ENCODE data around the gene MYBL2. TPM values are rescaled to one million over a fixed set of nuclear protein-coding genes. Genes with fewer than 3 reads are reported as not detected.

The MYBL2 gene
- total RNA-seq, 8 experiments from 2014 or later, result 1.1 to 47.3 (median 1.5) TPM; not detected in 1

DNA sequence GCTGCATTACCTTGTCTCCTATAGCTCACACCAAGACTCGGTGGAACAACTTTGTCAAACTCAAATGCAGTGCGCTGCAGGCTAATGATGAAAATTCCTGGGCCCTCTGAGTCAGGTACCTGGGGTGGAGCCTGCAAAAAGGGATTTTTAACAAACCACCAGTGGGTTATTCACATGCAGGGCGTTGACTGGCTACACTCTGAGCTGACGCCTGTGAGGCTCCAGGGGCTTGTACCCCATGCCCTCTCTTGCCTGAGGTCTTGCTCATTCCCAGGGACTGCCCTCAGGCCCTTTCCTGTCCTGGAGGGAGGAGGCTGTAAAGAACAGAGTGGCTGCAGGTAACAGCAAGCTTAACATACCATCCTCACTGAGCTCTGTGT lies 50.7 kb downstream of the MYBL2 start:
- no peak overlapping the region for H3K4me3 ChIP-seq
- in situ Hi-C loops (cut with MboI; ENCODE audit: low pct_unique_long_range_greater_than_20kb in 2 of 9, low sequenced_read_pairs in 9 of 9, unreplicated experiment in 9 of 9), result no loop called here
- H3K4me1 ChIP-seq (replicated peaks in 1 of 2), result peaks cover 0 to 10% of the 10 kb centered on the region in 2 donors
- H3K27ac ChIP-seq, result no peak overlapping the region
- ATAC-seq (replicated peaks in 6 of 8), result peak in 2 of 8 experiments; percentile 70 to 77
- 0 to 83% (median 80%) methylated on average over 1 to 2 of the region's 4 CpGs; no CpG with 5 or more reads in 5 of the 10 experiments for WGBS, 10 experiments

DNA sequence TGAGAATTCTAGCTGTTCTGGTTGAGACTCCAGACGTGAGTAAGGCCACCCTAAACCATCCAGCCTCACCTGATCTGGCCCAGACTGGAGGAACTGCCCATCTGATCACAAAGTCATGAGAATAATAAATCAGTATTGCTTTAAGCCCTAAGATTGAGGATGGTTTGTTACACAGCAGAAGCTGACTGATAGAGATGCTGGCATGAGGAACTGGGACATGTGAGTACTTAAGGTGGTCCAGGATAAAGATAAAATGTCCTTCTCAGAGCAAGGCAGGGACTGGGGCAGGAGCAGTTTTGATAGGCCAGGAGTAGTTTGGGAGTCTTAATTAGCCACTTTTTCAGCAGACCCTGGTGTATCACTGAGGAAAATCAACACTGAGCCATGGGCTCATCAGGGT lies 53.1 kb downstream of the MYBL2 start:
- Histone ChIP-seq H3K27ac (no peak overlapping the region), H3K4me1 (replicated peaks in 1 of 2) (peaks cover 0 to 10% of the 10 kb centered on the region in 2 donors), H3K4me3 (no peak overlapping the region)
- no peak for ATAC-seq (replicated peaks in 6 of 8)
- in situ Hi-C loops (cut with MboI; ENCODE audit: low pct_unique_long_range_greater_than_20kb in 2 of 9, low sequenced_read_pairs in 9 of 9, unreplicated experiment in 9 of 9), result no loop called here
- 63% methylated on average over 1 of the region's 1 CpG; no CpG with 5 or more reads in 9 of the 10 experiments for WGBS, 10 experiments

DNA sequence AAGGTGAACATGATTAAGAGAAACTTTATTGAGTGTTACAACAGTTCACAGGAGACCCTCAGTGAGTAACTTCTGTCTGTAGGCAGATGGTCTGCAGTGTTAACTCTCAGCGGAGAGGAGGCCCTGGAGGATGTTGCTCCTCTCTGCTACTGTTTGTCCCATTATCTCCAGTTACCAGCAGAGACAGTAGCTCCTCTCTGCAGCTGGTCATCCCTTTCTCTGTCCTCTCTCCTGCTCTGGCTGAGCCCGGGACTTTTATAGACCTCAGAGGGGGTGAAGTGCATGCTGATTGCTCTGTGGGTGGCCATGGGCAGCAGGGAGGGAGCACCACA lies 54.1 kb downstream of the MYBL2 start:
- Histone ChIP-seq H3K4me3 (no peak overlapping the region), H3K4me1 (replicated peaks in 1 of 2) (peaks cover 0 to 10% of the 10 kb centered on the region in 2 donors), H3K27ac (no peak overlapping the region)
- ATAC-seq (replicated peaks in 6 of 8), result peak in 2 of 8 experiments; percentile 50 to 77
- WGBS, 10 experiments, result 0 to 20% (median 0%) methylated on average over 1 of the region's 2 CpGs; no CpG with 5 or more reads in 5 of the 10 experiments
- in situ Hi-C loops (cut with MboI; ENCODE audit: low pct_unique_long_range_greater_than_20kb in 2 of 9, low sequenced_read_pairs in 9 of 9, unreplicated experiment in 9 of 9), result no loop called here

DNA sequence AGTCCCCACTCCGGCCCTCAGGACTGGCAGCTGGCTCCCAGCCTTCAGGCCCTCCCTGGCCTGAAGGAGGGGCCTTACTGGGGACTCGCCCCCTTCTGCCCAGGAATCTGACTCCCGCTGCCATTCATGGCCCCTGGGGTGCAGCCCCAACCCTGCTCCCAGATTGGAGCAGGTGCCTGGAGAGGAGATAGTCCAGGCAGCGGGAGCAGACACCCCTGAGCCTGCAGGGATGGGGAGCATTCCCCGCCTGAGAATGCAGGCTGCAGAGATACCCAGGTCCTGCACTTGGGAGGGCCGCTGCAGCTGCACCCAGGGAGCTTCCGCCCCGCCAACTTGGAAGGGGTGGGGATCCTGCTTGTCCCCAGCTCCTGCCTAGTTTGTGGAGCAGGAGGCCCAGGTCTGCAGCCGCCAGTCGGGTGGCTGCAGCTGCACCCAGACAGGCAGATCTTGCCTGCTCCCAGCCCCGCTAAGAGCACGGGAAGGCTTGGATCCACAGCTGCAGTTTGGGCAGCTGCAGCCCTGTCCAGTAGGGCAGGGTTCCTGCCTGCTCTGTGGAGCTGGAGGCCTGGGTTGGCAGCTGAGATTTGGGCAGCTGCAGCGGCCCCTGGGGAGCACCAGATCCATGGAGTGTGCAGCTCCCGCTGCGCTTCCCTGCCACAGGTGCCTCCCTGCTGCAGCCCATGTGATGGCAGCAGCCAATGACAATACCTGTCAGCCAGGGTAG lies 54.7 kb downstream of the MYBL2 start:
- H3K4me1 ChIP-seq (replicated peaks in 1 of 2), result peaks cover 0 to 10% of the 10 kb centered on the region in 2 donors
- no peak overlapping the region for H3K4me3 ChIP-seq
- ATAC-seq (replicated peaks in 6 of 8), result peak in 7 of 8 experiments; percentile 19 to 91 (median 65)
- 50 to 100% (median 60%) methylated on average over 1 to 5 of the region's 15 CpGs; no CpG with 5 or more reads in 5 of the 10 experiments for WGBS, 10 experiments
- no peak overlapping the region for H3K27ac ChIP-seq
- in situ Hi-C loops (cut with MboI; ENCODE audit: low pct_unique_long_range_greater_than_20kb in 2 of 9, low sequenced_read_pairs in 9 of 9, unreplicated experiment in 9 of 9), result no loop called here

DNA sequence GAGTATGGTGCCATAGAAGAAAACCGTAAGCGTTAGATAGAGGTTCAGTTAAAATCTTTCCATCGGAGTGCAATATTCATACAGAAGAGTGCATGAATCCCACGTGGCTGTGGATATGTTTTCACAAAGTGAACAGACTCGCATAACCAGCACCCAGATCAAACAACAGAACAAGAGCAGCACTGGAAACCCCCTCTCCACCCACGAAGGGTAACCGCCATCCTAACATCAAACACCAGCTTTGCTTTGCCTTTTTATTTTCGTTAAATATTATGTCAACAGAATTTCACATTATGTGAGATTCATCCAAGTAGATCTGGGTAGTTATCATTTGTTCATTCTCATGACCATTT lies 55.2 kb downstream of the MYBL2 start:
- Histone ChIP-seq H3K27ac (no peak overlapping the region), H3K4me3 (no peak overlapping the region), H3K4me1 (replicated peaks in 1 of 2) (peaks cover 0 to 10% of the 10 kb centered on the region in 2 donors)
- 53 to 98% (median 84%) methylated on average over 2 to 6 of the region's 8 CpGs; no CpG with 5 or more reads in 1 of the 10 experiments for WGBS, 10 experiments
- ATAC-seq (replicated peaks in 6 of 8), result no peak
- in situ Hi-C loops (cut with MboI; ENCODE audit: low pct_unique_long_range_greater_than_20kb in 2 of 9, low sequenced_read_pairs in 9 of 9, unreplicated experiment in 9 of 9), result no loop called here

DNA sequence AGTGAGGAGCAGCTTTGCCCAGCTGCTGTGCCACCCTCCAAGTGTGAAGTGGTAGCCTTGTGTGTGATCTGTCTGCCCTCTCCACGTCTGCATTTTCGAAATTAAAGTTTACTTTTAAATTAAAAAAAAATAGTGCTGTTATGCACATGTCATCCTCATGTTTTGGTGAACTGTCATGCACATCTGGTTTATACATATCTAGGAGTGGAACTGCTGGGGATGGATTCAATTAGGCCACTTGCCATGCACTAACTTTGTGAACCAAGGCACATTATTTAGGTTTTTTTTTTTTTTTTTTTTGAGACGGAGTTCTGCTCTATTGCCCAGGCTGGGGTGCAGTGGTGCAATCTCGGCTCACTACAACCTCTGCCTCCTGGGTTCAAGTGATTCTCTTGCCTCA lies 56.3 kb downstream of the MYBL2 start:
- WGBS, 10 experiments, result 0 to 100% (median 83%) methylated on average over 1 to 3 of the region's 4 CpGs; no CpG with 5 or more reads in 6 of the 10 experiments
- peak in 3 of 8 experiments; percentile 28 to 55 (median 32) for ATAC-seq (replicated peaks in 6 of 8)
- H3K27ac ChIP-seq, result no peak overlapping the region
- no peak overlapping the region for H3K4me3 ChIP-seq
- in situ Hi-C loops (cut with MboI; ENCODE audit: low pct_unique_long_range_greater_than_20kb in 2 of 9, low sequenced_read_pairs in 9 of 9, unreplicated experiment in 9 of 9), result no loop called here
- H3K4me1 ChIP-seq (replicated peaks in 1 of 2), result peaks cover 0 to 10% of the 10 kb centered on the region in 2 donors

DNA sequence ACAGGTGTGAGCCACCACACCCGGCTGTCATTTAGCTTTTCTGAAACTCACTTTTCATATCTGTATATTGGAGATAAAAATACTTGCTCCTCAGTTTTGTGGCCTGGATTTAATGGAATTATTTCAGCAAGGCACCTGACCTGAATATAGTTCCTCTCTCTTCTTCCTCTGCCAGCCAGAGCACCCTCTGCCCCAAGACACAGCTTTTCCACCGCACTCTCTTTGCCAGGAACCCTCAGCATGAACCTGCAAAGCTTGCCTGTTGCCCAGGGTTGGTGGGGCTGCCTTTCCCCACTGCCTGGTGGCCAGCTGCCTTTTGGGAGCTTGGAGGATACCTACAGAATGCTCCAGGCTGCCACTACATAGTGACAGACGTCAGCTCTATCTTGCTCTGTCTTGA lies 56.8 kb downstream of the MYBL2 start:
- in situ Hi-C loops (cut with MboI; ENCODE audit: low pct_unique_long_range_greater_than_20kb in 2 of 9, low sequenced_read_pairs in 9 of 9, unreplicated experiment in 9 of 9), result no loop called here
- ATAC-seq (replicated peaks in 6 of 8), result no peak
- 40 to 100% (median 100%) methylated on average over 1 to 3 of the region's 3 CpGs; no CpG with 5 or more reads in 4 of the 10 experiments for WGBS, 10 experiments

DNA sequence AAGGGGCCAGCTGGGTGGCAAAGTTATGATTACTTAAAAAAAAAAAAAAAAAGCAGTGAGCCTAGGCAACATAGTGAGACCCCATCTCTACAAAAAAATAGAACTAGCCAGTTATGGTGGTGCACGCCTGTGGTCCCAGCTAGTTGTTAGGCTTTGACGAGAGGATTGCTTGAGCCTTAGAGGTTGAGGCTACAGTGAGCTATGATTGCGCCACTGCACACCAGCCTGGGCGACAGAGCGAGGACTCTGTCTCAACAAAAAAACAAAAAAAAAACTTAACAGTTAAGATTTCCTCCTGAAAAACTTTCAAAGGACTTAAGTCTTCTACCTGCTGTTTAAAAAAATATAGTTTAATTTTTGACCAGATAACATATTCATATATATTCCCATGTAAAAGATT lies 57.5 kb downstream of the MYBL2 start:
- ATAC-seq (replicated peaks in 6 of 8), result no peak
- 75 to 100% (median 96%) methylated on average over 2 to 5 of the region's 5 CpGs; no CpG with 5 or more reads in 2 of the 10 experiments for WGBS, 10 experiments
- in situ Hi-C loops (cut with MboI; ENCODE audit: low pct_unique_long_range_greater_than_20kb in 2 of 9, low sequenced_read_pairs in 9 of 9, unreplicated experiment in 9 of 9), result no loop called here
- peaks cover 0 to 10% of the 10 kb centered on the region in 2 donors for H3K4me1 ChIP-seq (replicated peaks in 1 of 2)
- H3K27ac ChIP-seq, result no peak overlapping the region
- no peak overlapping the region for H3K4me3 ChIP-seq

More for the DNA sequence above, 56.8 kb downstream of the MYBL2 start:
- no peak overlapping the region for H3K27ac ChIP-seq
- no peak overlapping the region for H3K4me3 ChIP-seq
- peaks cover 0 to 10% of the 10 kb centered on the region in 2 donors for H3K4me1 ChIP-seq (replicated peaks in 1 of 2)

DNA sequence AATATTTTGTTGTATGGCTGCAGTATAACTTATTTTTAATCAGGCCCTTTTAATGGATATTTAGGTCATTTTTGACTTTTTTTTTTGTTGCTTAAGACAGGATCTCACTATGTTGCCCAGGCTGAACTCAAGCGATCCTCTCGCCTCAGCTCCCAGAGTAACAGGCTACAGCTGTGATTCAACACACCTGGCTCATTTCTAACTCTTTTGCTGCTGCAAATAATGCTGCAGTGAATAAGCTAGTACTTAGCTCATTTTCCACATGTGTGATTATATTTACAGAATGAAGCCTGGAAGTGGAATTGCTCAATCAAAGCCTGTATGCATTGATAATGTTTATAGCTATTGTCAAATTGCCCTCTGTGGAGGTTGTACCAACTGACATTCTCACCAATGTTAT lies 58.8 kb downstream of the MYBL2 start:
- ATAC-seq (replicated peaks in 6 of 8), result no peak
- in situ Hi-C loops (cut with MboI; ENCODE audit: low pct_unique_long_range_greater_than_20kb in 2 of 9, low sequenced_read_pairs in 9 of 9, unreplicated experiment in 9 of 9), result loop anchor here in 1 of 9 experiments (25.0 kb wide), 1 partner anchor 362 kb away; no protein-coding TSS in a partner anchor
- H3K4me3 ChIP-seq, result no peak overlapping the region
- H3K4me1 ChIP-seq (replicated peaks in 1 of 2), result peaks cover 0 to 9% of the 10 kb centered on the region in 2 donors
- 83 to 100% (median 97%) methylated on average over 1 to 2 of the region's 2 CpGs; no CpG with 5 or more reads in 4 of the 10 experiments for WGBS, 10 experiments
- H3K27ac ChIP-seq, result no peak overlapping the region

DNA sequence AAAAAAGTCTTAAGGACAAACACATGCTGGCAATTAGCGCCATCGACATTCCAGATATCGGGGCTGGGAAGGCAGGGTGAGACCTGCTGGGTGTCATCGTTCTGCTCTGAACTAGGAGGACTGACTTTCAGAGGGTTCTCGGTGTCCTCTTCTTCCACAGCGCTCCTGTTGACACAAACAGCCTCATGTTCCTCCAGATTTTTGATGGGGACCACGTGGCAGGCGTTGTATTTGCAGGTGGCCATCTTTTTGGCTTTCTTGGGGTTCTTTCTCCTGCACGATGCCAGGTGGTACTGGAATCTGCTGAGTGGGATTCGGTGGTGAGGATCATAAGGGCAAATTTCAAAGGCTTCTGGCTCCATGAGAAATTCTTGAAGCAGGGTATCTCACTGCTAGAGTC lies 59.4 kb downstream of the MYBL2 start:
- no peak for ATAC-seq (replicated peaks in 6 of 8)
- Histone ChIP-seq H3K4me1 (replicated peaks in 1 of 2) (peaks cover 2 to 5% of the 10 kb centered on the region in 2 donors), H3K4me3 (no peak overlapping the region), H3K27ac (no peak overlapping the region)
- in situ Hi-C loops (cut with MboI; ENCODE audit: low pct_unique_long_range_greater_than_20kb in 2 of 9, low sequenced_read_pairs in 9 of 9, unreplicated experiment in 9 of 9), result loop anchor here in 1 of 9 experiments (25.0 kb wide), 1 partner anchor 361 kb away; no protein-coding TSS in a partner anchor
- WGBS, 10 experiments, result 55 to 100% (median 86%) methylated on average over 1 to 9 of the region's 10 CpGs; no CpG with 5 or more reads in 3 of the 10 experiments

DNA sequence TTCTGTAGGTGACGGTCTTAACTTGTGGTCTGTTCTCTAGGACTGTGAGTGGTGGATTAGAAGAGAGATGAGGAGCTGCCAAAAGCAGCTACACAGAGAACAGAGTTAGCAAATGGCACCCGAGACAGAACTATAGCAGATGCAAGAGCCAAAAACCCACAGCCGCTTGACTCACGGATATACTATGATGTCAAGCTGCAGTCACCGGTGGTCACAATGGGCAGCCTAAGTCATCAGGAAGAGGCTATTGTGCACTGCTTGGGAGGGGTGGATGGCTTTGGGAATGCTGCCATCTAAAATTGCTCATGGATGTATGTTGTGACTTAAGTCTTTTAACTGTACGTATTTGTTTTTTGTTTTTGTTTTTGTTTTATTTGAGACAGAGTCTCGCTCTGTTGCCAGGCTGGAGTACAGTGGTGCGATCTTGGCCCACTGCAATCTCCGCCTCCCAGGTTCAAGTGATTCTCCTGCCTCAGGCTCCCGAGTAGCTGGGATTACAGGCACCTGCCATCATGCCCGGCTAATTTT lies 60.0 kb downstream of the MYBL2 start, which contains the start of gene GTSF1L:
Gene GTSF1L, minus strand, starts transcription at position 192 of the 528 bp plus-strand sequence. CDS start 308 bp downstream, outside the sequence.
- ATAC-seq (replicated peaks in 6 of 8), result peak in 1 of 8 experiments; percentile 39

DNA sequence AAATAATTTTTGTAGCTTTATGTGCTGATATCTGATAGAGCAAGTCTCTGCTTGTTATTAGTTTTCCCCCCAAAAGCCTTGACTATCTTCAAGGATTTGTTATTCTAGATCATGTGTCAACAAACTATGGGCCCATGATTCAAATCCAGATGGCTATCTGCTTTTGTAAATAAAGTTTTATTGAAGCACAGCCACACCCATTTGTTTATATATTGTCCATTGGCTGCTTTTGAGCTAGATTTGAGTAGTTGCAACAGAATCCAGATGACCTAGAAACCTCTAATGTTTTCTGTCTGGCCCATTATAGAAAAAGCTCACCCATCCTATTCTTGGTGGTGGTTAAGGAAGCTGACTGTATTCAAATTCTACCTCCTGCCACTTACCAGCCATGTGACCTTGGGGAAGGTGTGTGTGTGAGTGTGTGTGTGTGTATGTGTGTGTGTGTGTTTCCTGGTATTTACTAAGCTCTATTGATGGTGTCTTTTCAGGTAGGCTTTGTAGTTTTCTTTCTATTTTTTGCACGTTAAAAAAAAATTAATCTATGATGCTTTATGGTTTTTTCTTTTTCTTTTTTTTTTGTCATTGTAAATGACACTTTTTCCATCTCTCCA lies 61.2 kb downstream of the MYBL2 start:
- Histone ChIP-seq H3K27ac (no peak overlapping the region), H3K4me1 (replicated peaks in 1 of 2) (peaks cover 6 to 11% of the 10 kb centered on the region in 2 donors), H3K4me3 (no peak overlapping the region)
- in situ Hi-C loops (cut with MboI; ENCODE audit: low pct_unique_long_range_greater_than_20kb in 2 of 9, low sequenced_read_pairs in 9 of 9, unreplicated experiment in 9 of 9), result loop anchor here in 1 of 9 experiments (25.0 kb wide), 1 partner anchor 359 kb away; no protein-coding TSS in a partner anchor
- 80 to 100% (median 89%) methylated on average over 1 of the region's 1 CpG; no CpG with 5 or more reads in 1 of the 10 experiments for WGBS, 10 experiments
- no peak for ATAC-seq (replicated peaks in 6 of 8)

More for the DNA sequence above, 60.0 kb downstream of the MYBL2 start, which contains the start of gene GTSF1L:
- in situ Hi-C loops (cut with MboI; ENCODE audit: low pct_unique_long_range_greater_than_20kb in 2 of 9, low sequenced_read_pairs in 9 of 9, unreplicated experiment in 9 of 9), result loop anchor here in 1 of 9 experiments (25.0 kb wide), 1 partner anchor 360 kb away; no protein-coding TSS in a partner anchor
- WGBS, 10 experiments, result 53 to 100% (median 89%) methylated on average over 2 to 7 of the region's 11 CpGs; no CpG with 5 or more reads in 3 of the 10 experiments
- Histone ChIP-seq H3K27ac (no peak within 1 kb of the TSS), H3K4me1 (replicated peaks in 1 of 2) (peaks cover 6% of the 10 kb centered on the region in 2 donors), H3K4me3 (no peak within 1 kb of the TSS)

Measured in motor neuron (in vitro differentiated cells).